ENCODE data around the gene PPP2R5C.

PPP2R5C gene

DNA sequence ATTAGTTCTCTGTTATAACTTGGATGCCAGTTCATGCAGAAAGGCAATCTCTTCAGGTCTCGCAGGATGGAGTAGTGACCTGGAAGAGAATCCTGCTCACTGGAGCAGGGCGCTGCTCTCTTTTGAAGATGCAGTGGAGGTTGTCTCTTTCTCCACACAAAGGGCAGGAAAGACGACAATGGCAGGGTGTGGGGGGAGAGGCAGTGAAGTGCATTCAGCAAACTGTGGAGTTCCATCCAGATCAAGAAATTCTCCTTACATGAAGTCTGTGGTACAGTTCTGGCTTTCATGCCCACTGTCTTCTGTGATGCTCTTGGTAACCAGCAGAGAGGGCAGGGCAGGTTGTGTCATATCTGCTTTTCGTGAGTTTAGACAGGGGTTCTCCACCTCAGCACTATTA, 6.6 kb upstream of the PPP2R5C start:
- TF ChIP-seq, protein P1, sequence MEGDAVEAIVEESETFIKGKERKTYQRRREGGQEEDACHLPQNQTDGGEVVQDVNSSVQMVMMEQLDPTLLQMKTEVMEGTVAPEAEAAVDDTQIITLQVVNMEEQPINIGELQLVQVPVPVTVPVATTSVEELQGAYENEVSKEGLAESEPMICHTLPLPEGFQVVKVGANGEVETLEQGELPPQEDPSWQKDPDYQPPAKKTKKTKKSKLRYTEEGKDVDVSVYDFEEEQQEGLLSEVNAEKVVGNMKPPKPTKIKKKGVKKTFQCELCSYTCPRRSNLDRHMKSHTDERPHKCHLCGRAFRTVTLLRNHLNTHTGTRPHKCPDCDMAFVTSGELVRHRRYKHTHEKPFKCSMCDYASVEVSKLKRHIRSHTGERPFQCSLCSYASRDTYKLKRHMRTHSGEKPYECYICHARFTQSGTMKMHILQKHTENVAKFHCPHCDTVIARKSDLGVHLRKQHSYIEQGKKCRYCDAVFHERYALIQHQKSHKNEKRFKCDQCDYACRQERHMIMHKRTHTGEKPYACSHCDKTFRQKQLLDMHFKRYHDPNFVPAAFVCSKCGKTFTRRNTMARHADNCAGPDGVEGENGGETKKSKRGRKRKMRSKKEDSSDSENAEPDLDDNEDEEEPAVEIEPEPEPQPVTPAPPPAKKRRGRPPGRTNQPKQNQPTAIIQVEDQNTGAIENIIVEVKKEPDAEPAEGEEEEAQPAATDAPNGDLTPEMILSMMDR (conservative IDR thresholded peaks at IDR 0.05; ENCODE audit: low read depth, low read length) = no peak
- H3K9ac ChIP-seq = no peak overlapping the region
- no peak overlapping the region for H3K4me3 ChIP-seq (IDR thresholded peaks at IDR 0.05; ENCODE audit: insufficient read depth, low read depth, low read length)
- no peak overlapping the region for H2AFZ ChIP-seq (ENCODE audit: low read depth)
- no peaks in the 10 kb centered on the region for H3K79me2 ChIP-seq (ENCODE audit: insufficient read depth, low read depth)
- H3K27me3 ChIP-seq (ENCODE audit: insufficient read depth, low read depth) = no peaks in the 10 kb centered on the region
- H3K36me3 ChIP-seq (ENCODE audit: insufficient read depth) = no peaks in the 10 kb centered on the region
- H4K20me1 ChIP-seq (ENCODE audit: insufficient read depth) = no peaks in the 10 kb centered on the region
- H3K4me2 ChIP-seq = no peak overlapping the region
- no peak overlapping the region for H3K27ac ChIP-seq
- peaks cover 1% of the 10 kb centered on the region for H3K4me1 ChIP-seq (ENCODE audit: low read depth, poor library complexity, severe bottlenecking)

DNA sequence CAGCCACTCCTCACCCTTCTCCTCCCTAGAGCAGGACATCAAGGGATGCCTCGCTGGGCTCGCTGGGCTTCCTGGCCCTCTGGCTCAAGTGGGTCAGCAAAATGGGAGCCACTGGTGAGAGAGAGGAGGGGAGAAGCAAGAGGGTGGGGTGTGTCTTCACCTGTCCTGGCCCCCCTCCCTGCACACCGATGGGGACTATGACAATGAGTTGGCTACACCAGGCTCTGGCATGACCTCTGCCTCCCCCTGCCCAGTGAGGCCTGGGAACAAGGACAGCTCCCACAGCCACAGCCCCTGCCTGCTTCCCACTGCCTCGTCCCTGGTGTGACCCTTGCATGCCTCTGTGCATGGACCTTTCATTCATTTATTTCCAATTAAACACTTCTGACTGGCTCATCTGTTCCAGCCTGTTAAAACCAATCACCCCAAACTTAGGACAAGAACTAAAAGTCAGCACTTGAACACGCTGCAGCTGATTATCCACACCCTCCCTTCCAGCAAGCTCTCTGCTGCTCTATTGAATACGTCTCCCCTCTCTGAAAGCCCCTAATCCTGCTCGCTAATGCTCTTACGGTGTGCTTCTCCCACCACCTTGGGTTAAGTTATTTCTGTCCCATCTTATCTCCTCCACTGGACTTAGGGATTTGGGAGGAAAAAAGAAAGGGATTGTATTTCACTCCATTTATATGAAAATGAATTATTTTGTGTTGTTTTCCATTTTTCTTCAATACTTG, 5.8 kb upstream of the PPP2R5C start:
- H3K4me3 ChIP-seq (IDR thresholded peaks at IDR 0.05; ENCODE audit: insufficient read depth, low read depth, low read length) = no peak overlapping the region
- H3K9ac ChIP-seq = no peak overlapping the region
- TF ChIP-seq, protein P1 (conservative IDR thresholded peaks at IDR 0.05; ENCODE audit: low read depth, low read length) = no peak
- no peaks in the 10 kb centered on the region for H3K27me3 ChIP-seq (ENCODE audit: insufficient read depth, low read depth)
- peaks cover 5% of the 10 kb centered on the region for H3K4me1 ChIP-seq (ENCODE audit: low read depth, poor library complexity, severe bottlenecking)
- no peak overlapping the region for H3K4me2 ChIP-seq
- H3K27ac ChIP-seq = no peak overlapping the region
- no peaks in the 10 kb centered on the region for H4K20me1 ChIP-seq (ENCODE audit: insufficient read depth)
- no peaks in the 10 kb centered on the region for H3K36me3 ChIP-seq (ENCODE audit: insufficient read depth)
- no peaks in the 10 kb centered on the region for H3K79me2 ChIP-seq (ENCODE audit: insufficient read depth, low read depth)
- H2AFZ ChIP-seq (ENCODE audit: low read depth) = no peak overlapping the region

DNA sequence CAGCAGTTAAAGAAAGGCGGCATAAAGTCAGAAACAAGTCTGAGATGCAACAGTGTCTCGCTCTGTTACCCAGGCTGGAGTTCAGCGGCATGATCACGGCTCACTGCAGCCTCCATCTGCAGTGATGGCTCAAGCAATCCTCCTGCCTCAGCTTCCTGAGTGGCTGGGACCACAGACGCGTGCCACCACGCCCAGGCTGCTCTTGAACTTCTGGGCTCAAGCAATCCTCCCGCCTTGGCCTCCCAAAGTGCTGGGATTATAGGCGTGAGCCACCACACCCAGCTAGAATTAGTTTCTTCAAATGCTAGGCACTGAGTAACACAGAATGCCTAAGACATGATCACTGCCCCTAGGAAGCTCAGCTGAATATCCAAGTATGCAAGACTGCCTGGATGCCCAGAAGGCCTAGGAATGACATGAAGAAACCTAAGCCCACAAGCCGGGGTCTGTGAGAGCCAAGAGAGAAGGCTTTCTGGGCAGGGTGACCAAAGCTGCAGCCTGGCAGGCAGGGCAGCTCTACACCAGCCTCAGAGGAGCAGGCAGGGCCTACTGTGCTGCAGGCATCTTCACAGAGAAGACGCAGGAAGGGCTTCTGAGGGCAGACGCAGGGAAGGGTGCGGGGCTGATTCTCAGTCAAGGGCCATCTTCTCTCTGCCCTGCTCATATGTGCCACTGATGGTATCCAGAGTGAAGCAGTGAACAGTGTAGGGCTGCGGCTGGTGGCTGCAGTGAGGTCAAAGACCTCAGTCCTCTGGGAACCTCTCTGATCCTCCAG, 4.3 kb upstream of the PPP2R5C start:
- Histone ChIP-seq H3K4me3 (IDR thresholded peaks at IDR 0.05; ENCODE audit: insufficient read depth, low read depth, low read length) (no peak overlapping the region), H3K4me1 (ENCODE audit: low read depth, poor library complexity, severe bottlenecking) (peaks cover 5% of the 10 kb centered on the region), H3K9ac (no peak overlapping the region), H3K27me3 (ENCODE audit: insufficient read depth, low read depth) (no peaks in the 10 kb centered on the region), H3K27ac (no peak overlapping the region), H4K20me1 (ENCODE audit: insufficient read depth) (no peaks in the 10 kb centered on the region), H2AFZ (ENCODE audit: low read depth) (no peak overlapping the region), H3K79me2 (ENCODE audit: insufficient read depth, low read depth) (no peaks in the 10 kb centered on the region), H3K4me2 (no peak overlapping the region), H3K36me3 (ENCODE audit: insufficient read depth) (no peaks in the 10 kb centered on the region)
- TF ChIP-seq, protein P1 (conservative IDR thresholded peaks at IDR 0.05; ENCODE audit: low read depth, low read length) = no peak

DNA sequence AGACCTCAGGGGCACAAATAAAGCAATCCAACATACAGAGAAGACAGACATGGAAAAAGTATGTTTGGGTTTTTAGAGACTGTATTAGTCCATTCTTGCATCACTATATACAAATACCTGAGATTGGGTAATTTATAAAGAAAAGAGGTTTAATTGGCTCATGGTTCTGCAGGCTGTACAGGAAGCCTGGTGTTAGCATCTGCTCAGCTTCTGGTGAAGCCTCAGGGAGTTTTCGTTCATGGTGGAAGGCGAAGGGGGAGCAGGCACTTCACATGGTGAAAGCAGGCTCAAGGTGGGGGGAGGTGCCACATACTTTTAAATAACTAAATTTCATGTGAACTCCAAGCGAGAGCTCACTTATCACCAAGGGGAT, 3.7 kb upstream of the PPP2R5C start:
- Histone ChIP-seq H2AFZ (ENCODE audit: low read depth) (no peak overlapping the region), H3K9ac (no peak overlapping the region), H4K20me1 (ENCODE audit: insufficient read depth) (no peaks in the 10 kb centered on the region), H3K4me1 (ENCODE audit: low read depth, poor library complexity, severe bottlenecking) (peaks cover 9% of the 10 kb centered on the region), H3K36me3 (ENCODE audit: insufficient read depth) (no peaks in the 10 kb centered on the region), H3K79me2 (ENCODE audit: insufficient read depth, low read depth) (no peaks in the 10 kb centered on the region), H3K4me2 (no peak overlapping the region), H3K4me3 (IDR thresholded peaks at IDR 0.05; ENCODE audit: insufficient read depth, low read depth, low read length) (no peak overlapping the region), H3K27me3 (ENCODE audit: insufficient read depth, low read depth) (no peaks in the 10 kb centered on the region), H3K27ac (no peak overlapping the region)
- TF ChIP-seq, protein P1 (conservative IDR thresholded peaks at IDR 0.05; ENCODE audit: low read depth, low read length) = no peak
